Fibroblast of lung (primary cell): ENCODE measurements around the gene C9orf153.

ENCODE experiments used
- CTCF ChIP-seq, 2 donors: IDR thresholded peaks in 1 of 2; conservative IDR thresholded peaks in 1 of 2; 1 replicate in 1 of 2; 2 replicates in 1 of 2; pipeline ENCODE4 v1.5.1; 2011 to 2012; ENCODE audit warnings: low read length in 2 of 2, control low read depth in 1 of 2, inconsistent platforms in 1 of 2, low read depth in 1 of 2, mild to moderate bottlenecking in 1 of 2
- EZH2 ChIP-seq: IDR thresholded peaks from 2 replicates; pipeline ENCODE4 v1.5.1; 2012; ENCODE audit warnings: low read length, control low read depth, mild to moderate bottlenecking; ENCODE audit errors: missing control alignments

- TF ChIP-seq CTCF (conservative IDR thresholded peaks at IDR 0.05 in 1 of 2, IDR thresholded peaks at IDR 0.05 in 1 of 2; ENCODE audit: low read depth in 1 of 2, low read length in 2 of 2) (no peak), EZH2 (no peak)
These were observed 72.3 kb downstream of the C9orf153 start for GRCh38 chr9:86187121-86187520.
